Measurements from ENCODE around the gene HMGXB3.

DNA sequence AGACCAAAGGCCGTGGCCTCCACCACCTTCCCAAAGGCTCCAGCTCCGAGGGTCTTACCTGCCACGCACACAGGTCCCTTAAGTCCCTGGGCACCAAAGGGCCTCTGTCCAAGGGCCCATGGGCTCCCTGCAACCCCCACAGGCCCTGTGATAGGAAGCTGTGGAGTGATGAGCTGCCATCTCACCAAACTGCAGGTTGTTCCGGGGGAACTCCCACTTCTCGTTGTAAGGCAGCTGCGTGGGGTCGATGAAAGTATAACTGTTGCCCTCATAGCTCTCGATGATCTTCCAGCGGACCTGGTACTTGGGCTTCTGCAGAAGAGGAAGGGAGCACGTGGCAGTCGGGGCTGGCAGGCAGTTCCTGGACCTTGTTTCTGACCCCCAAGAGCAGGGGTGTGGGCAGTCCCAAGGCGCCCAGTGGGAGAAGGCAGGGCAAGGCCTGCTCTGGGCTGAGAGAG lies 61.0 kb downstream of the HMGXB3 start:
- no peak for TF ChIP-seq CTCF (IDR thresholded peaks at IDR 0.05)
- no peak for TF ChIP-seq POLR2AphosphoS5 (IDR thresholded peaks at IDR 0.05)
- no peak for TF ChIP-seq POLR2A (IDR thresholded peaks at IDR 0.05)
- TF ChIP-seq EP300 (IDR thresholded peaks at IDR 0.05): no peak

Data from suprapubic skin (tissue), 4 donors.